HEK293 (cell line): ENCODE measurements around the gene PRR19.

Experiments
- HOXC10 ChIP-seq: sonication (generic); formaldehyde crosslinking; IDR thresholded peaks from 2 replicates; pipeline ENCODE4 v1.8.1; 2023; ENCODE audit warnings: mild to moderate bottlenecking, missing genetic modification reagents
- IKZF3 ChIP-seq: fragments of 450-650 bp; IDR thresholded peaks from 2 replicates; pipeline ENCODE4 v1.5.0; 2018; ENCODE audit warnings: missing biosample characterization, mild to moderate bottlenecking, missing genetic modification characterization, moderate library complexity
- MEIS1 ChIP-seq: sonication (generic); formaldehyde crosslinking; IDR thresholded peaks from 2 replicates; pipeline ENCODE4 v1.8.1; 2022; ENCODE audit warnings: missing genetic modification reagents, mild to moderate bottlenecking, borderline replicate concordance
- REPIN1 ChIP-seq: fragments of 450-650 bp; formaldehyde crosslinking; IDR thresholded peaks from 2 replicates; pipeline ENCODE4 v1.5.1; 2017; ENCODE audit warnings: missing biosample characterization, missing genetic modification characterization, low read depth
- ZBTB21 ChIP-seq: fragments of 450-650 bp; formaldehyde crosslinking; IDR thresholded peaks from 2 replicates; pipeline ENCODE4 v1.5.1; 2017; ENCODE audit warnings: missing biosample characterization, missing genetic modification characterization
- ZBTB8A ChIP-seq: fragments of 450-650 bp; formaldehyde crosslinking; IDR thresholded peaks from 2 replicates; pipeline ENCODE4 v1.5.1; 2016; ENCODE audit warnings: missing biosample characterization, missing genetic modification characterization
- ZFP69B ChIP-seq: fragments of 450-650 bp; formaldehyde crosslinking; IDR thresholded peaks from 2 replicates; pipeline ENCODE4 v1.5.1; 2016; ENCODE audit warnings: missing biosample characterization, missing genetic modification characterization
- ZNF132 ChIP-seq: fragments of 450-650 bp; formaldehyde crosslinking; IDR thresholded peaks from 2 replicates; pipeline ENCODE4 v1.5.1; 2017; ENCODE audit warnings: missing biosample characterization, missing genetic modification characterization, borderline replicate concordance
- ZNF169 ChIP-seq: fragments of 450-650 bp; formaldehyde crosslinking; IDR thresholded peaks from 2 replicates; pipeline ENCODE4 v1.5.1; 2016; ENCODE audit warnings: missing biosample characterization, missing genetic modification characterization
- ZNF174 ChIP-seq: fragments of 450-650 bp; formaldehyde crosslinking; IDR thresholded peaks from 2 replicates; pipeline ENCODE4 v1.5.0; 2017; ENCODE audit warnings: missing biosample characterization, mild to moderate bottlenecking, missing genetic modification characterization
- ZNF2 ChIP-seq: fragments of 450-650 bp; formaldehyde crosslinking; IDR thresholded peaks from 2 replicates; pipeline ENCODE4 v1.5.1; 2016; ENCODE audit warnings: missing biosample characterization, missing genetic modification characterization
- ZNF214 ChIP-seq: fragments of 450-650 bp; formaldehyde crosslinking; IDR thresholded peaks from 2 replicates; pipeline ENCODE4 v1.5.1; 2017; ENCODE audit warnings: missing biosample characterization, mild to moderate bottlenecking, missing genetic modification characterization, borderline replicate concordance
- ZNF239 ChIP-seq: fragments of 450-650 bp; formaldehyde crosslinking; IDR thresholded peaks from 2 replicates; pipeline ENCODE4 v1.5.1; 2016; ENCODE audit warnings: missing biosample characterization, missing genetic modification characterization
- ZNF266 ChIP-seq: fragments of 450-650 bp; formaldehyde crosslinking; IDR thresholded peaks from 2 replicates; pipeline ENCODE4 v1.5.1; 2016; ENCODE audit warnings: missing biosample characterization, missing genetic modification characterization, low read depth
- ZNF292 ChIP-seq: fragments of 450-650 bp; formaldehyde crosslinking; IDR thresholded peaks from 2 replicates; pipeline ENCODE4 v1.5.1; 2016; ENCODE audit warnings: low read depth, missing biosample characterization, missing genetic modification characterization, borderline replicate concordance
- ZNF311 ChIP-seq: fragments of 450-650 bp; formaldehyde crosslinking; IDR thresholded peaks from 2 replicates; pipeline ENCODE4 v1.5.1; 2017; ENCODE audit warnings: missing biosample characterization, missing genetic modification characterization, borderline replicate concordance
- ZNF350 ChIP-seq: fragments of 450-650 bp; formaldehyde crosslinking; IDR thresholded peaks from 2 replicates; pipeline ENCODE4 v1.5.0; 2017; ENCODE audit warnings: missing biosample characterization, mild to moderate bottlenecking, missing genetic modification characterization
- ZNF423 ChIP-seq: fragments of 450-650 bp; formaldehyde crosslinking; IDR thresholded peaks from 2 replicates; pipeline ENCODE4 v1.5.1; 2016; ENCODE audit warnings: missing biosample characterization, missing genetic modification characterization
- ZNF521 ChIP-seq: fragments of 450-650 bp; formaldehyde crosslinking; IDR thresholded peaks from 2 replicates; pipeline ENCODE4 v1.5.1; 2017; ENCODE audit warnings: missing biosample characterization, mild to moderate bottlenecking, missing genetic modification characterization
- ZNF544 ChIP-seq: fragments of 450-650 bp; formaldehyde crosslinking; IDR thresholded peaks from 2 replicates; pipeline ENCODE4 v1.5.0; 2017; ENCODE audit warnings: missing biosample characterization, missing genetic modification characterization
- ZNF600 ChIP-seq: fragments of 450-650 bp; formaldehyde crosslinking; IDR thresholded peaks from 2 replicates; pipeline ENCODE4 v1.5.1; 2016; ENCODE audit warnings: missing biosample characterization, missing genetic modification characterization
- ZNF621 ChIP-seq: fragments of 450-650 bp; formaldehyde crosslinking; IDR thresholded peaks from 2 replicates; pipeline ENCODE4 v1.5.1; 2017; ENCODE audit warnings: missing biosample characterization, missing genetic modification characterization
- ZNF629 ChIP-seq: fragments of 450-650 bp; formaldehyde crosslinking; IDR thresholded peaks from 2 replicates; pipeline ENCODE4 v1.5.1; 2017; ENCODE audit warnings: missing biosample characterization, missing genetic modification characterization
- ZNF707 ChIP-seq: fragments of 450-650 bp; formaldehyde crosslinking; IDR thresholded peaks from 2 replicates; pipeline ENCODE4 v1.5.1; 2016; ENCODE audit warnings: missing biosample characterization, missing genetic modification characterization
- ZNF768 ChIP-seq: fragments of 450-650 bp; formaldehyde crosslinking; IDR thresholded peaks from 2 replicates; pipeline ENCODE4 v1.5.1; 2018; ENCODE audit warnings: missing biosample characterization, mild to moderate bottlenecking, missing genetic modification characterization
- ZNF830 ChIP-seq: fragments of 450-650 bp; IDR thresholded peaks from 2 replicates; pipeline ENCODE4 v1.5.0; 2018; ENCODE audit warnings: missing biosample characterization, missing genetic modification characterization, low read depth, mild to moderate bottlenecking, moderate library complexity
- ZXDB ChIP-seq: fragments of 450-650 bp; formaldehyde crosslinking; IDR thresholded peaks from 2 replicates; pipeline ENCODE4 v1.5.1; 2016; ENCODE audit warnings: missing biosample characterization, missing genetic modification characterization
- TF ChIP-seq, protein P1 (sequence below): fragments of 450-650 bp; formaldehyde crosslinking; IDR thresholded peaks from 2 replicates; pipeline ENCODE4 v1.5.1; 2017; ENCODE audit warnings: missing biosample characterization, missing genetic modification characterization
- TF ChIP-seq, protein P2 (sequence below): fragments of 450-650 bp; formaldehyde crosslinking; IDR thresholded peaks from 2 replicates; pipeline ENCODE4 v1.5.1; 2016; ENCODE audit warnings: missing biosample characterization, missing genetic modification characterization, low read depth
- TF ChIP-seq, protein P3 (sequence below): fragments of 450-650 bp; formaldehyde crosslinking; IDR thresholded peaks from 2 replicates; pipeline ENCODE4 v1.5.1; 2016; ENCODE audit warnings: missing biosample characterization, missing genetic modification characterization
- TF ChIP-seq, protein P4 (sequence below): IDR thresholded peaks from 2 replicates; pipeline ENCODE4 v1.6.1; 2011; ENCODE audit warnings: mild to moderate bottlenecking, low read depth, low read length, borderline replicate concordance
- TF ChIP-seq, protein P5 (sequence below): fragments of 450-650 bp; formaldehyde crosslinking; IDR thresholded peaks from 2 replicates; pipeline ENCODE4 v1.5.1; 2017; ENCODE audit warnings: missing biosample characterization, missing genetic modification characterization
- TF ChIP-seq, protein P6 (sequence below): fragments of 450-650 bp; formaldehyde crosslinking; IDR thresholded peaks from 2 replicates; pipeline ENCODE4 v1.5.1; 2016; ENCODE audit warnings: missing biosample characterization, missing genetic modification characterization

Gene PRR19

DNA sequence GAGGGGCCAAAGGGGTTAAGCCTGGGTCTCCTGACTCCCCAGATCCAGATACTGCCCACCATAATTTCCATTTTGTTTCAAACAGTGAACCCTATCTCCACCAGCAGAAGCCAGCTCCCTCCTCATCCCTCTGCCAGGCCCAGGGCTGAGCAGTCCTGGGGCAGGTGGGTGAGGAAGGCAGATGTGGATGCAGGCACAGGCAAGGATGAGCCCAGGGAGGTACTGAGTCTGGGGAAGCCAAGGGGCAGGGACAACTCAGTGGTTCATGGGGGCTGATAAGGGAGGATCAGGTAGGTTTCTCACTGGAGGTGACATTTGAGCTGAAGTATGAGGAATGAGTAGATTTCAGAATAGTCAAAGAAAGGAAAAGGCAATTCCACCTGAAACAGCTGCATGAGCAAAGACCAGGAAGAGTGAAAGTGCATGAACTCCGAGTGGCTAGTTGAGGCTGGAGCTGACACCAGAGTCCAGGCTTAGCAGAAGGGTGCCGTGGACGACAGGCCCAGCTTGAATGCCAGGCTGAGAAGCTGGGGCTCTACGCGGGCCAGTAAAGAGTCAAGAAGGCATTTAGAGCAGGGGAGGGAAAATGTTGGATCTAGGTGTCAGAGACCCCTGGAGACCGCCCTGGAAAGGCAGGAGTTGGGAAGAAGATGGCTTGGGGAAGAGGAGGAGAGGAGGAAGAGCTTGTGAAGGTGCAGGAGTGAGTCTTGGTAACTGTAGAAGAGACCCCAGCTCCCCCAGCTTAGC lies 22.6 kb upstream of the PRR19 start (continued):
- no peak for TF ChIP-seq ZNF311 (tag by site-specific recombination)
- TF ChIP-seq, protein P1, sequence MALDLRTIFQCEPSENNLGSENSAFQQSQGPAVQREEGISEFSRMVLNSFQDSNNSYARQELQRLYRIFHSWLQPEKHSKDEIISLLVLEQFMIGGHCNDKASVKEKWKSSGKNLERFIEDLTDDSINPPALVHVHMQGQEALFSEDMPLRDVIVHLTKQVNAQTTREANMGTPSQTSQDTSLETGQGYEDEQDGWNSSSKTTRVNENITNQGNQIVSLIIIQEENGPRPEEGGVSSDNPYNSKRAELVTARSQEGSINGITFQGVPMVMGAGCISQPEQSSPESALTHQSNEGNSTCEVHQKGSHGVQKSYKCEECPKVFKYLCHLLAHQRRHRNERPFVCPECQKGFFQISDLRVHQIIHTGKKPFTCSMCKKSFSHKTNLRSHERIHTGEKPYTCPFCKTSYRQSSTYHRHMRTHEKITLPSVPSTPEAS (tag by site-specific recombination), result no peak
- TF ChIP-seq ZBTB8A (tag by site-specific recombination), result no peak
- TF ChIP-seq, protein P2, sequence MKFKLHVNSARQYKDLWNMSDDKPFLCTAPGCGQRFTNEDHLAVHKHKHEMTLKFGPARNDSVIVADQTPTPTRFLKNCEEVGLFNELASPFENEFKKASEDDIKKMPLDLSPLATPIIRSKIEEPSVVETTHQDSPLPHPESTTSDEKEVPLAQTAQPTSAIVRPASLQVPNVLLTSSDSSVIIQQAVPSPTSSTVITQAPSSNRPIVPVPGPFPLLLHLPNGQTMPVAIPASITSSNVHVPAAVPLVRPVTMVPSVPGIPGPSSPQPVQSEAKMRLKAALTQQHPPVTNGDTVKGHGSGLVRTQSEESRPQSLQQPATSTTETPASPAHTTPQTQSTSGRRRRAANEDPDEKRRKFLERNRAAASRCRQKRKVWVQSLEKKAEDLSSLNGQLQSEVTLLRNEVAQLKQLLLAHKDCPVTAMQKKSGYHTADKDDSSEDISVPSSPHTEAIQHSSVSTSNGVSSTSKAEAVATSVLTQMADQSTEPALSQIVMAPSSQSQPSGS, result no peak
- TF ChIP-seq ZNF214 (tag by site-specific recombination), result no peak
- TF ChIP-seq ZNF350 (tag by site-specific recombination), result no peak
- TF ChIP-seq ZFP69B (tag by site-specific recombination), result no peak
- peak; percentile 27; the same call in 1 of the 2 replicates for TF ChIP-seq ZBTB21 (tag by site-specific recombination)
- TF ChIP-seq ZNF174 (tag by site-specific recombination), result no peak
- no peak for TF ChIP-seq HOXC10 (CRISPR knock-in tag)
- no peak for TF ChIP-seq ZXDB (tag by site-specific recombination)
- TF ChIP-seq, protein P3, sequence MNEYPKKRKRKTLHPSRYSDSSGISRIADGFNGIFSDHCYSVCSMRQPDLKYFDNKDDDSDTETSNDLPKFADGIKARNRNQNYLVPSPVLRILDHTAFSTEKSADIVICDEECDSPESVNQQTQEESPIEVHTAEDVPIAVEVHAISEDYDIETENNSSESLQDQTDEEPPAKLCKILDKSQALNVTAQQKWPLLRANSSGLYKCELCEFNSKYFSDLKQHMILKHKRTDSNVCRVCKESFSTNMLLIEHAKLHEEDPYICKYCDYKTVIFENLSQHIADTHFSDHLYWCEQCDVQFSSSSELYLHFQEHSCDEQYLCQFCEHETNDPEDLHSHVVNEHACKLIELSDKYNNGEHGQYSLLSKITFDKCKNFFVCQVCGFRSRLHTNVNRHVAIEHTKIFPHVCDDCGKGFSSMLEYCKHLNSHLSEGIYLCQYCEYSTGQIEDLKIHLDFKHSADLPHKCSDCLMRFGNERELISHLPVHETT, result no peak
- TF ChIP-seq ZNF169 (tag by site-specific recombination), result no peak
- no peak for TF ChIP-seq ZNF292 (tag by site-specific recombination)
- TF ChIP-seq IKZF3 (tag by site-specific recombination), result no peak
- TF ChIP-seq MEIS1 (CRISPR knock-in tag), result no peak
- TF ChIP-seq ZNF423 (tag by site-specific recombination), result no peak
- TF ChIP-seq ZNF600 (tag by site-specific recombination), result peak; percentile 49; the same call in 1 of the 2 replicates
- TF ChIP-seq ZNF830 (tag by site-specific recombination), result no peak
- TF ChIP-seq, protein P4, sequence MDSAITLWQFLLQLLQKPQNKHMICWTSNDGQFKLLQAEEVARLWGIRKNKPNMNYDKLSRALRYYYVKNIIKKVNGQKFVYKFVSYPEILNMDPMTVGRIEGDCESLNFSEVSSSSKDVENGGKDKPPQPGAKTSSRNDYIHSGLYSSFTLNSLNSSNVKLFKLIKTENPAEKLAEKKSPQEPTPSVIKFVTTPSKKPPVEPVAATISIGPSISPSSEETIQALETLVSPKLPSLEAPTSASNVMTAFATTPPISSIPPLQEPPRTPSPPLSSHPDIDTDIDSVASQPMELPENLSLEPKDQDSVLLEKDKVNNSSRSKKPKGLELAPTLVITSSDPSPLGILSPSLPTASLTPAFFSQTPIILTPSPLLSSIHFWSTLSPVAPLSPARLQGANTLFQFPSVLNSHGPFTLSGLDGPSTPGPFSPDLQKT, result no peak
- no peak for TF ChIP-seq ZNF621 (tag by site-specific recombination)
- no peak for TF ChIP-seq ZNF544 (tag by site-specific recombination)
- peak; percentile 13; the same call in 1 of the 2 replicates for TF ChIP-seq ZNF2 (tag by site-specific recombination)
- TF ChIP-seq ZNF707 (tag by site-specific recombination), result no peak
- TF ChIP-seq, protein P5, sequence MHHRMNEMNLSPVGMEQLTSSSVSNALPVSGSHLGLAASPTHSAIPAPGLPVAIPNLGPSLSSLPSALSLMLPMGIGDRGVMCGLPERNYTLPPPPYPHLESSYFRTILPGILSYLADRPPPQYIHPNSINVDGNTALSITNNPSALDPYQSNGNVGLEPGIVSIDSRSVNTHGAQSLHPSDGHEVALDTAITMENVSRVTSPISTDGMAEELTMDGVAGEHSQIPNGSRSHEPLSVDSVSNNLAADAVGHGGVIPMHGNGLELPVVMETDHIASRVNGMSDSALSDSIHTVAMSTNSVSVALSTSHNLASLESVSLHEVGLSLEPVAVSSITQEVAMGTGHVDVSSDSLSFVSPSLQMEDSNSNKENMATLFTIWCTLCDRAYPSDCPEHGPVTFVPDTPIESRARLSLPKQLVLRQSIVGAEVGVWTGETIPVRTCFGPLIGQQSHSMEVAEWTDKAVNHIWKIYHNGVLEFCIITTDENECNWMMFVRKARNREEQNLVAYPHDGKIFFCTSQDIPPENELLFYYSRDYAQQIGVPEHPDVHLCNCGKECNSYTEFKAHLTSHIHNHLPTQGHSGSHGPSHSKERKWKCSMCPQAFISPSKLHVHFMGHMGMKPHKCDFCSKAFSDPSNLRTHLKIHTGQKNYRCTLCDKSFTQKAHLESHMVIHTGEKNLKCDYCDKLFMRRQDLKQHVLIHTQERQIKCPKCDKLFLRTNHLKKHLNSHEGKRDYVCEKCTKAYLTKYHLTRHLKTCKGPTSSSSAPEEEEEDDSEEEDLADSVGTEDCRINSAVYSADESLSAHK (tag by site-specific recombination), result no peak
- TF ChIP-seq, protein P6, sequence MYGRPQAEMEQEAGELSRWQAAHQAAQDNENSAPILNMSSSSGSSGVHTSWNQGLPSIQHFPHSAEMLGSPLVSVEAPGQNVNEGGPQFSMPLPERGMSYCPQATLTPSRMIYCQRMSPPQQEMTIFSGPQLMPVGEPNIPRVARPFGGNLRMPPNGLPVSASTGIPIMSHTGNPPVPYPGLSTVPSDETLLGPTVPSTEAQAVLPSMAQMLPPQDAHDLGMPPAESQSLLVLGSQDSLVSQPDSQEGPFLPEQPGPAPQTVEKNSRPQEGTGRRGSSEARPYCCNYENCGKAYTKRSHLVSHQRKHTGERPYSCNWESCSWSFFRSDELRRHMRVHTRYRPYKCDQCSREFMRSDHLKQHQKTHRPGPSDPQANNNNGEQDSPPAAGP, result peak; percentile 41
- TF ChIP-seq REPIN1, result peak; percentile 13; the same call in 1 of the 2 replicates
- TF ChIP-seq ZNF768 (tag by site-specific recombination), result no peak
- TF ChIP-seq ZNF239, result no peak
- TF ChIP-seq ZNF266 (tag by site-specific recombination), result no peak
- TF ChIP-seq ZNF132 (tag by site-specific recombination), result no peak
- no peak for TF ChIP-seq ZNF521
- no peak for TF ChIP-seq ZNF629 (tag by site-specific recombination)
